Hematopoietic multipotent progenitor cell treated with erythropoietin and hydrocortisone succinate and interleukin-3 and kit ligand, for 17 days (in vitro differentiated cells): ENCODE results near the gene DIAPH2.

Experiments
- DNase-seq: peaks from one replicate; pipeline ENCODE4 v3.0.0-alpha.2; 2015; ENCODE audit warnings: low spot score

DIAPH2 gene

GRCh38 chrX:97189668-97190067 is 505.0 kb downstream of the DIAPH2 start:
- DNase-seq, result no peak

- no peak for DNase-seq
These were observed 514.9 kb downstream of the DIAPH2 start for GRCh38 chrX:97199501-97199900.

GRCh38 chrX:97200454-97200853 is 515.8 kb downstream of the DIAPH2 start:
- DNase-seq, result no peak

- DNase-seq, result no peak
These were observed 525.9 kb downstream of the DIAPH2 start for GRCh38 chrX:97210501-97210900.

GRCh38 chrX:97211070-97211469 is 526.4 kb downstream of the DIAPH2 start:
- DNase-seq, result no peak

GRCh38 chrX:97215186-97215585 is 530.5 kb downstream of the DIAPH2 start:
- no peak for DNase-seq

DNA sequence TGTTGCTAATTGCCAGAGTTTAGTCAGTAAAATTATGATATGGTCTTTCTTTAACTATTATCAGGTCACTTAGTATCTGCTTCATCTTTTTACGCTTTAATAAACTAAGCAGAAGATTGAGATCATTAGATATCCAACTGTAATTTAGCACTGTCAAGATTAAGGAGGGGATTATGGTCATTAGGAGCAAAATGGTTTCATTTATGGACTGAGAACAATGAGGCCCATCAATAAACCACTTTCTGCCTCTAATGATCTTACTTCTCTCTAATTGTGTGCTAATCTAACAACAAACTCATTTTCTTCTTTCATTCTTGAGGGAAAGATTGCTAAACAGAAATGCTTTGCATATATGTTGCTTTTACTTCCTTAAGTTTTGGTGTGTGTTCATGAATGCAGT is 539.5 kb downstream of the DIAPH2 start:
- no peak for DNase-seq

- no peak for DNase-seq
These were observed 544.7 kb downstream of the DIAPH2 start for GRCh38 chrX:97229318-97229717.

DNA sequence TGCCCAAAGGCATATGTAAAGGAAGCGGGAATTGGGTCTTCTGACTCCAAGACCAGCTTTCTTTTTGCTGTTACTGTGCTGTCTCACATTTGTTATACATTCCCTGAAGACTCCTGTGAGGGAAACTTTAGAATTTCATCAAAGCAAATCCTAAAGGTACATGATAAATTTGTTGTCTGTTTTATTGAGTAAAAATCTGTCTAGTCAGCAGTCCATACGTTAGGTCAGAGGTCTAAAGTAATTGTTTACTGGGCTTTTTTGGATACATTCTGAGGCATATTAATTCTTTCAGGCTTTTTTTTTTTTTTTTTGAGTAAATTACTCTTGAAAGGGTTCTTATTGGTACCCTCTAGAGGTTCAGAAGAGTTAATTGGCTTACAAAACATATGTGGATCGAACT is 546.3 kb downstream of the DIAPH2 start:
- DNase-seq, result no peak

GRCh38 chrX:97234471-97235081 is 549.9 kb downstream of the DIAPH2 start:
- no peak for DNase-seq

DNA sequence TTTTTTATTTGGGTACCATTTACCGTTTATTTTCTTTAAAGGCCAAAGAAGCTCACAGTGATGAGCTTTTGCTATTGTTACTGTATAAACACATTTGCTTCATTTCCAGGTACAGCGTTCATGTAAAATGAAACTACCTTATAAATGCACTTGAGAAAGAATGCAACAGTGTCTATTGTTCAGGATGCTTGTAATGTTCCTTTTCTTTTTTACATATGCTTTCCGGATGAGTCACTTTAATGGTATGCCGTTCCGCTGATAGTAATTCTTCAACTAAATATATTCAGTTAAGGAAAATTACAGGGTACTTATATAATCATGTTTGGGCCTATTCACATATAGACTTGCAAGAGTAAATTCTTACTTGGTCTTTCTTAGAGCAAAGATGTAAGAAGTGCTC is 554.0 kb downstream of the DIAPH2 start:
- no peak for DNase-seq

DNA sequence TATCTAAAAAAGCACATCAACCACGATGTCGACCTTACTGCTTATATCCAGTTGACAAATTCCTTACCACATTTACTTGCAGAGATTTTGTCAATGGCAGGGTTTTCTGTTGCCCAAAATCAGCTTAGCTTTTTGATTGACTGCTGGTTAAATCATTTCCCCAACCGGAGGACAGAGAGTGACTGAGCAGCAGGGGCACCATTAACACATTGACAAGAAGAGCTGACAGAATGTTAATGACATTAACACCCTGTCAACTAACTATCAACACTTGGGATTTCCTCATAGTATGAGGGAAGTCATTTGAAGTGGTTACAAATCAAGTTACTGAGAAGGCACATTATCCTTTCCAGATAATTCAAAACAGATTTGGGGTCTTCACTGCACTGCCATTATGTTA is 567.5 kb downstream of the DIAPH2 start:
- DNase-seq, result no peak

DNA sequence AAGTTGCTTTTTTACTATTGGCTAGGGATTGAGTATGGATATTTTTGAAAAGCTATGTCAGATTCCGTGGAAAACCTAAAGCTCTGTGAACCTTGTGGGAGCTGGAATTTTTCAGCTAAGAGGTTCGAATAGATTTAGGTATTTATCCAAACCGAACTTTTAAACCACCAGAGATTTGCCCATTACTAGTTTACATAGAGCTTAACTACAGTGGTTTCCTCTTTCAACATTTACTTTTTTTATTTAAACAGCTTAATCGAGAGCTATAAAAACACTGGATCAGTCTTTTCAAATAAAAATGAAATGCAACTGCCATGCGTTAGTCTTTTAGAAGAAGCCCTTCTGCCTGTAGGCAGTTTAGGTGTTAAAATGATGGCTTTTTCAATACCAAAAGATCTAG is 576.0 kb downstream of the DIAPH2 start:
- no peak for DNase-seq

GRCh38 chrX:97266406-97267121 is 581.9 kb downstream of the DIAPH2 start:
- DNase-seq, result no peak

GRCh38 chrX:97267396-97268181 is 582.9 kb downstream of the DIAPH2 start:
- no peak for DNase-seq

DNA sequence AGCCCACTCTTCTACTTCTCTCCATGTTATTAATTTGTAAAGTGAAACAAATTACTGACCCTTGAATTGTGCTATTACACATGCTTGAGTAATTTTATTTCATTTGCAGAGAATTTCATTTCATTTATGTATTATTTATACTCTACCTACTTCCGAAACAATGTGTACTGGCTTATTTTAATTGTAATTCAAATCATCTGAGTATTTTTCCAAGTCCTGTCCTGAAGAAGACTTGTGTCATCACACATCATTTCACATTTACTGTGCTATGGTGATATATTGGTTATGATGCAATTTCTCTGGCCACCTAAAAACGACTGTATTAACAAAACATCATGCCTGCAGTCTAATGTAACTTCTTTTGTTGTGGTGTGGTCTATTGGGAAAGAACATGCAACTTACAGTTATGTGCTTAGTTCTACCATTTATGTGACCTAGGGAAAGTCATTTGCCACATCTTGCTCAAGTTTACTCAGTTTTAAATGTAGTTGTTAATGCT is 583.6 kb downstream of the DIAPH2 start:
- DNase-seq, result no peak

GRCh38 chrX:97284531-97284930 is 599.9 kb downstream of the DIAPH2 start:
- DNase-seq, result no peak

GRCh38 chrX:97290199-97290598 is 605.6 kb downstream of the DIAPH2 start:
- DNase-seq, result no peak

GRCh38 chrX:97294041-97294440 is 609.4 kb downstream of the DIAPH2 start:
- DNase-seq, result no peak

DNA sequence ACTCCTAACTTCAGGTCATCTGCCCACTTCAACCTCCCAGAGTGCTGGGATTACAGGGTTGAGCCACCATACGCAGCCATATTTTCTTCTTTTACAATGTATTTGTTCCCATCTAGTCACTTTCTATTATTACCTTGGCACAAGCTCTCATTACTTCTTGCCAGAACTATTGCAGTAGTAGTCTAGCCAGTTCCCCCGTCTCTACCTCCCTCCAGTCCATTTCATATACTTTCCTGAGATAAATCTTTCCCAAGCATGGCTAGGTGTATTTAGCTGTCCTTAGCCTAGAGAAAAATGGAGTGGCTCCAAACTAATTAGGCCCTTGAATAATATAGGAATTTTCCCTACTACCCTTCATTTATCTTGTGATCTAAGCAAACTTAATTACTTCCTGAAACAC is 611.3 kb downstream of the DIAPH2 start:
- no peak for DNase-seq

DNA sequence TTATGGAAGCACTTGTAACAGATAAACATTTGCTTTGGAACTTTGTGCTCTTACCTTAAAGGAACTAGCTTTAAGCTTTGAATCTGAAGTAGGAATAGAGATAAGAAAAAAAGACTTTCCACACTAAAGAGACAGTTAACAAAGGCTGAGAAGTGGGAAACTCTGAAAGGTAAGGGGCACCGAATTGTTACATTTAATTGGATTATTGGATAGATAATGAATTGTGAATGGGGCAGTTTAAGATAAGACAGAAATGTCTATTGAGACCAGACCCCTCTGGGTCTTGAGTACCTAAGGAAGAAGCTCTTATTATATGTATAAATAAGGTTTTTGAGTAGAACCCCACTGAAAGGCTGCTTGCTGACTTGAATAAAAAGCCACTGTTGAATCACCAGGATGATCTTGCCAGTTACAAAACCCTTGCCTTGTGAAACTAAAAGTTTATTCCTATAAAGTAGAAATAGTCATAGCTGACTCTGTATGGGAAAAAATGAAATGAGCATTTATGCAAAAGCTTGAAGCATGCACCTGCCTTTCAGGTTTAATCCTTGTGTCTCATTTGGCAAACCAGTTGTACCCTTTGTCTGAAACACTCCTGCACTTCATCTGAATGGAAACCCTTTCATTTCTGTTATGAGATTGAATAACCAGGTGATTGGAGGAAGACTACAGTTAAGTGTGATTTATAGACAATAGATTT is 622.3 kb downstream of the DIAPH2 start:
- no peak for DNase-seq

DNA sequence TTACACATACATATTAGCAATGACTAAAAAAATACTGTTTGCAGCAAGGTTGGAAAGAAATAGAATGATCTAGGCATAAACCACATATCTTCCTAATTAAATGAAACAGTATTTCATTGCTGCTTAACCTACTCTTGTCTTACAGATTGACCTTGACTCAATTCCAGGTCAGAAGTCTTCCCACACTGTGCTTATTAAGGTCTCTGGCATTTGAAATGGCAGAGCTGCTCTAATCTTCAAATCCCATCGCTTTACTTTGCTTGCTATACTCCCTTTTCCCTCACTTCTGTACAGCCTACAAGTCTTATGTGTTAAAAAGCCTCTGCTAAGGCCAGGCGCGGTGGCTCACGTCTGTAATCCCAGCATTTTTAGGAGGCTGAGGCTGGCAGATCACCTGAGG is 623.5 kb downstream of the DIAPH2 start:
- no peak for DNase-seq
